22Rv1 (cell line): ENCODE data around the gene SPC24.
A peak's percentile ranks its signal among the peaks of the same experiment; 100 is the strongest.

Source experiments
- H3K27ac ChIP-seq: fragments of 450-650 bp; 2 replicates; pipeline ENCODE4 v1.5.1; 2017
- CTCF ChIP-seq: fragments of 450-650 bp; IDR thresholded peaks from 2 replicates; pipeline ENCODE4 v1.5.1; 2017; ENCODE audit warnings: mild to moderate bottlenecking
- ZFX ChIP-seq: fragments of 450-650 bp; IDR thresholded peaks from 2 replicates; pipeline ENCODE4 v1.6.1; 2017; ENCODE audit warnings: antibody characterized with exemption, borderline replicate concordance

The SPC24 gene

GRCh38 chr19:11155373-11156120 lies at the start of gene SPC24:
Gene SPC24 (minus strand): TSS chr19:11155782. CDS start chr19:11155776, 6 bp downstream.
- H3K27ac ChIP-seq = peak within 1 kb of the TSS; percentile 76

GRCh38 chr19:11204943-11205349 lies 49.4 kb upstream of the SPC24 start:
- H3K27ac ChIP-seq = no peak overlapping the region
- TF ChIP-seq ZFX (no peak), CTCF (no peak)

More at GRCh38 chr19:11155373-11156120, at the start of gene SPC24:
- TF ChIP-seq CTCF (peak; percentile 12; the same call in 1 of the 2 replicates), ZFX (no peak)

- TF ChIP-seq ZFX (no peak), CTCF (peak; percentile 41)
These were observed 48.6 kb upstream of the SPC24 start for GRCh38 chr19:11204076-11204602.

GRCh38 chr19:11203194-11204075 lies 47.9 kb upstream of the SPC24 start:
- no peak overlapping the region for H3K27ac ChIP-seq
- TF ChIP-seq CTCF = peak; percentile 80
- TF ChIP-seq ZFX = no peak

More at GRCh38 chr19:11204076-11204602, 48.6 kb upstream of the SPC24 start:
- H3K27ac ChIP-seq = no peak overlapping the region

GRCh38 chr19:11202488-11203193 lies 47.1 kb upstream of the SPC24 start:
- H3K27ac ChIP-seq = no peak overlapping the region
- no peak for TF ChIP-seq ZFX
- no peak for TF ChIP-seq CTCF

- no peak overlapping the region for H3K27ac ChIP-seq
- no peak for TF ChIP-seq CTCF
- TF ChIP-seq ZFX = no peak
These were observed 46.2 kb upstream of the SPC24 start for GRCh38 chr19:11201791-11202190.
